ENCODE measurements around the gene DDX31.
A peak's percentile ranks its signal among the peaks of the same experiment; 100 is the strongest.
"Not testable (repeated sequence)": the region's sequence is repeated elsewhere in the genome, so short reads cannot be mapped to it uniquely, and the experiment has no call there.

DDX31 gene

DNA sequence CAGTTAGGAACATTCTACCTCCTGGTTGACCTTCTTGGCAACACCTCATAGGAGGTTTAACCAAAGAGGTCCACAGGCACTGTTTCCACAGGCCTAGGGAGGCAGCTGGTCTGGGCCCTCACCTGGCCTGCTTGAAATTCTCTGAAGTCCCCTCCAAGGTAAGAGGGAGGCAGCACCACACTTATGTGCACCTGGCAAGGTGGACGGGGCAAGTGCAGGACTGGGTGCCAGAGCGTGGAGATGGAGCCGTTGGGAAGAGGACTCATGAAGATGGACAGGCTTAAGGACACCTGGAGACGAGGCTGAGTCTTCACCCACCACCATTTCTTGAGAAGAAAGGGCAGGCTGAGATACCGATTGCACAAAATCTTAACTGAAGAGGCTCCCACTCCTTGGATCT is 94.0 kb downstream of the DDX31 start:
- no peak for DNase-seq

DNA sequence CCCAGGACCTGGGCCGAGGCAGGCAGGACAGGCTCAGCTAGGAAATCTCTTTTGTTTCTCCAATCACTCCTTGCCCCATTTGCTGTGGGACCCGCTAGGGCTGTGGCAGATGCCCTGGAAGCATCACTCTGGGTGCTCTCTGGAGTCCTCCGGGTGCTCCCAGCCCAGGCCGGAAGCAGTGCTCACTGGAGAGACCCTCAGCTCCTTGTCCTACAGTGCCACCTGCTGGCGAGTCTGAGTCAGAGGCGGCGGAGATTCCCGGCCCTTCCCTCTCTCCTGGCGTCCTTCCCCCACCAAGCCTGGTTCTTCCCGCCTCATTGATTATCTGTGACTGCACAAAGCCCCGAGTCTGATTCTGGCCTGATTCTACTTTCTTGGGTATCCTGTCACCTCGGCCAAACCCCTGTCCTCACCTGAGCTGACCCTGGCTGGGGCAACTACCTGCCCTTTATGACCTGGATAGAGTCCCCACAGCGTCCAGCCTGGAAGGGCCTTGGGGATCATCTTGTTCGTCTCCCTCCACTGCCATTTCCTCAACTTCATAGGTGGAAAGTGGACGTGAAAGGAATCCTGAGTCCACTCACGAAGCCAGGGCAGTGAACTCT is 94.7 kb downstream of the DDX31 start:
- DNase-seq = peak in 1 of 2 donors; percentile 3

DNA sequence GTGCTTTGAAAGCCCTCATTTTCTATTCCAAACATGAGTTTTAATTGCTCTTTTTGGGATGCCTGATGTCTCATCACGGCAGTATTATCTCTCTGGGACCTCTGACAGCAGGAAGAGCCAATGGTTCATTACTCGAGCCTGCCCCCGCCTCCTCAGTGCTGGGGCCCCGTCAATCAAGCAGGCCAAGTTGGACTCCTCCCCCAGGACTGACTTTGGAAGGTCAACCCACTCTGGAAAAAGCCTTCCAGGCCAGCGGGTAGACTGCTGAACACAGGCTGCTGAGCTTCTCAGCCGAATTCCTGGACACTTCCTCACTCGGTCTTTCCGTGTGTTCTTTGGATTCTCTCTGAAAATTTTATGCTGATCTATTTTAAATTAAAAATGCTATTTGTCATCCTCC is 96.9 kb downstream of the DDX31 start:
- DNase-seq = no peak

DNA sequence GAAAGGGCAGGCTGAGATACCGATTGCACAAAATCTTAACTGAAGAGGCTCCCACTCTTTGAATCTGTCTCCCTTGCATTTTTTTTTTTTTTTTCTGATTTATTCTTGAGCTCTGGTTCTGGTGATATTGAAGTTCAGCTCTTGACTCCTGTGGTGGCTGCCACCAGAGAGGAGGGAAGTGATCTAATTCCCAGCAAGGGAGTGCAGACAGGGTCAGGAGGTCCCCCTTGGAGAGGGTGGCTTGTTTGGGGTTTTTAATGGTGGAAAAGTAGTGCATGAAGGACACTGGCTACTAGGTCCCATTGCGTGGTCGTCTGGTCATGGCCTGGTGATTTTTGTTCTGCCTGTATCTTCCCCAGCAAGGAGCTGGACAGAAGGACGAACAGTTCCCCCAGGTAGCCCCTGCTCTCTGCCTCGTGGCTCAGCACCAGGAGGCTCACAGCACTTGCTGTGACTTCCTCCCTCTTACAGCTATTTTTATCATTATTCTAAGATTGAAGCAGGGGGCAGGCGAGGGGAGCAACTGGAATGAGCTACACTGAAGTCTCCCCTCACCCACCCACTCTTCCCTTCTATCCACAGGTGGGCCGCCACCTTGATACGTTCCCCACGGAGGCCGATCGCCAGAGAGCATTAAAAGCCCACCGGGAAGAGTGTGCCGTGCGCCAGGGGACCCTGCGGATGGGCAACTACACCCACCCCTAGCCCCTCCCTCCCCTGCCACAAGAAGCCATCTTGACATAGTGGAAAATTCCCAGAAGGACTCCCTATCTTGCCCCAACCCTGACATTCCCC is 97.8 kb downstream of the DDX31 start:
- no peak for DNase-seq

DNA sequence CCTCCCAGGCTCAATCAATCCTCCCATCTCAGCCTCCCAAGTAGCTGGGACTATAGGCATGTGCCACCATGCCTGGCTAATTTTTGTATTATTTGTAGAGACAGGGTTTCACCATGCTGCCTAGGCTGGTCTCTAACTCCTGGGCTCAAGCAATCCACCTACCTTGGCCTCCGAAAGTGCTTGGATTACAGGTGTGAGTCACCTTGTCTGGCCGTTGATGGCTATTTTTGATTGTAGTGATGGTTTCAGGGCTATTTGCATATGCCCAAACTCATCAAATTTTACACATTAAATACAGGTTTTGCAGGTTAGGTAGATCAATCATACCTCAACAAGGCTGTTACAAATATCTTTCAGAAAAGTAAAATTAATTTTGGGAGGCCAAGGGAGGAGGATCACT is 101.0 kb downstream of the DDX31 start:
- DNase-seq = not testable (repeated sequence)

DNA sequence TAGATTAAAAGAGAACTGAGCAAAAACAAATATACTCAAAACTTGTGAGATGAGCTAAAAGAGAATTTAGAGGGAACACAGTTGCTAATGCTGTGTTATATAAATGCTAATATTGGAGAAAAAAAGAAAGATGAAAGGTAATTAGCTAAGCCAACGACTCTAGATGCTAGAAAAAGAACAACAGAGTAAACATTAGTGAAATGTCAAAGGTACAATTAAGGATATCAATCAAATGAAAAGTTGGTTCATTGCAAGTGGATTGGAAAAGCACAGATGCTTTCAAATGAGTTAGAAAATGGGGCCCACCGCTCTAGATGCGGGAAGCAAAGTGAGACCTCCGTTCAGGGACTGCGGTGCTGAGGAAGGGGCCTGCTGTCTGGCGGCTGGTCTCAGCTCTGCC is 105.3 kb downstream of the DDX31 start:
- no peak for DNase-seq

DNA sequence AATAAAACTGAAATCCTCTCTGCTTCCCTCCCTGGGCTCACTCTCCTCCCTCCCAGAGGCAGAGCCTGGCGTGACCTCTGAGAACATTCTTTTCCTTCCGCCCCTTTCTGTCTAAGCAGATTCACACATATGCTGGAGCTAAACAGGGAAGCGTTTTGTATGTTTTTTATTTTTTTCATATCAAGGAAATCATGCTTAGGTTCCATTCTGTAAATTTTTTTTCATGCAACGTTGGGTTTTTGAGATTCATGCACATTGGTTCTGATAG is 107.5 kb downstream of the DDX31 start:
- DNase-seq = no peak

DNA sequence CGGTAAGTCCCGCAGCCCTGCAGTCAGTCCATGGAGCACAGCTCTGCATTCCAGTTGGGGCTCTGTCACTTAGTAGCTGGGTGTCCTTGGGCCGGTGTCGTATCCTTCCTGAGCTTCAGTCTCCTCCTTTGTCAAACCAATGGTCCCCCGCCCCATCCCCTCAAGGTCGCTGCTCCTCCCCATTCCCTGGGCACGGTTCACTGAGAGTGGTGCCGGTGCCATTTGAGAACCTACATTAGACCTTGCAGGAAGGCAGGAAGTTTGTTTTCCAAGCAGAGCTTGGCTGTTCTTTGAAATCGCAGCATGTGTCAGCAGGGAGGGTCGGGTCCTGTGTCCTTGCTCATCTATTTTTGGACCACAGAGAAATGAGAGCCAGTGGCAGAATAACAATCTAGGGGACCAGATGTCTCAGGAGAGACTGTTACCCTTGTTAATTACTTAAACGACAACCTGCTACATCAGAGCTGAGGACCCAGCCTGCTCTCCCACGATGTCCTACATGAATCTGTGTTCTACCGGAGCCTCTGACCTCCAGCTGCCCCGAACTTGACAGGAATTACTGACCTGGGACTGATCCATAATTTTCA is 109.1 kb downstream of the DDX31 start:
- no peak for DNase-seq

DNA sequence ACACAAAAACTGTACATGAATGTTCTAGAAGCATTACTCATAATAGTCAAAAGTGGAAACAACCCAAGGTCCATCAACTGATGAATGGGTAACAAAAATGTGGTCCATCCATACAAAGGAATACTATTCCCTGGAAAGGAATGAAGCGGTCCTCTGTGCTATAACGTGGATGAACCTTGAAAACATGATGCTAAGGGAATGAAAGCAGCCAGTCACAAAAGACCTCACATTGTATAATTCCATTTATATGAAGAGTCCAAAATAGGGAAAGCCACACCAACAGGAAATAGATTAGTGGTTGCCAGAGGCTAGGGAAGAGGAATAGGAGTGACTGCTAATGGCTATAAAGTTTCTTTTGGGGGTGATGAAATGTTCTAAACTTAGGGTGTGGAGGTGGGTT is 110.1 kb downstream of the DDX31 start:
- DNase-seq = no peak

DNA sequence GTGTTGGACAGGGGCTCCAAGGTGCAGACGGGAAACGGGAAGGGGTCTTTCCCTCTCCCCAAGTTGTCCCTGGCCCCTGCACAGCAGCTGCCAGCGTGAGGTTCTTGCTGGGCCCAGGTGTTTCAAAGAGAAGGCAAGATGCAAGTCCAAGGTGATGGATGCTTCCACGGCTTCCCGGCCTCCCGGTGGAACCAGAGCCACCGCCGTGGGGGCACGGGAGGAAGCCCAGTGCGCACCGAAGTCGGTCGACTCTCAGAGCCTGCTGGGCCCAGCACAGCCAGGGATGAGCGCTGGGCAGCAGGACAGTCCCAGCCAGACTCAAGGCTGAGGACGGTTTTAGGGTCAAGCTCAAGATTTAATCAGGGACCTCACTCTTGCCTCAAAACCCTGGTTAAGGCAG is 112.6 kb downstream of the DDX31 start:
- no peak for DNase-seq

DNA sequence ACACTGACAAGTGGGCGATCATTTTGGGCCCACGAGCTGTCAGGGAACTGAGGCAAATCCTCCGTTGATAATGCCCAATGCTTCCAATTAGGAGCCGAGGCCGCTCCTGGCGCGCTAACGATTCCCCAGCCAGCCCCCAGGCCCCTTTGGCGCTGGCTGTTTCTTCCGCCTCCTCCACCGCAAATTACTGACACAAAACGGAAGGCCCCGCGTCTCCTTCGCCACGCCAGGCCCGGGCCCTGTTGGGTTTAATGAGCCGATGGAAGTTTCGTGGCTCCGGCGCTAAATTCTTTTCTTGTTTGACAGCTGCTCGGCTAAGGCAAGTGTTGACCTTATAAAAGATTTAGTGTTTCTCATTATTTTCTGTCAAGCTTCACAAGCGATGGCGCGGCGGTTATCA is 113.1 kb downstream of the DDX31 start:
- DNase-seq = no peak

DNA sequence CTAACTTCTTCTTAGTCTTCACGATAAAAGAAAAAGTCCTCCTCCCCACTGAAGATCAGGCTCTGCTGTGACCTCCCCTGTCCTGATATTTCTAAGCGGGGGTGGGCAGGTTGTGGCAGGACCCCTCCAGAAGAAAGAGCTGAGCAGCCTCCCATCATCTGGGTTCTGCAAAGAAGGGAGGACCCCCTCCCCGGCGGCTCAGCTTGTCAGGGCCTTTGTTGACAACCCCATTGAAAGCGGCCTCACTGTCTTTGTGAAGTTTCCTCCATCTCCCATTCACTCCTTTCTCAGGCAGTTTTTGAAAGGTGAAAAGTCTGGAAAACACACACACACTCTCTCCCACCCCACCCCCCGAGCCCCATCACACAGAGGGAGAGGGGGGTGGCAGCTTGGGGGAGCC is 113.5 kb downstream of the DDX31 start:
- DNase-seq = no peak

DNA sequence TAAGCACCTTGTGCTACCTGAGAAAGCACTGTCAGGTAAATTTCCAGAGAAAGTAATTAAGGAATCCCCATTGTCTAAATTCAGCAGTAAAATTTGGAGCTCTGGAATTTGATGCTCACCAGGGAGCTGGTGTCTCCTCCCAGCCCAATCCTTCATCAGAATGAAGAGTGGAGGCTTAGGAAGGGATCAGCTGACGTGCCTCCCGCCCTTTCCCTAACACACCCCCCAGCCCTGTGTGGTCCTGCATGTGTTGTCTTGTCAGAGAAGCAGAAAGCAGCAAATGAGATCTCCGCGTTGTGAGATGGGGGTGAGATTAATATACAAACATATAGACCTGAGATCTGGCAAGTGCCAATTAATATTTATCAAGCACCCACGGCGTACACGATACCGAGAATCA is 114.3 kb downstream of the DDX31 start:
- DNase-seq = no peak

DNA sequence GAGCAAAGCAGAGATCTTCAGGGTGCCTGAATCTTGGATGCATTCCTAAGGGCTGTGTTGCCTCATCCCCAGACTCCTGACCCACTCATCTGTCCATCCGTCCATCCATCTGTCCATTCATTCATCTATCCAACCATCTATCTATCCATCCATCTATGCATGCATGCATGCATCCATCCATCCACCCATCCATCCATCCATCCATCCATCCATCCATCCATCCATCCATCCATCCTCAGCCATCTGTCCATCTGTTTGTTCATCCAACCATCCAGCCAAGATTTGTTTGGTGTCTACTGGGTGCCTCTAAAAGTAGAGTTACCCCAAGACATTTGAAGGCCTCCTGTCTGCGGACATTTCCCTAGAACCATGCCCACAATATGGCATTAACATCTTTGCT is 115.0 kb downstream of the DDX31 start:
- DNase-seq = no peak

DNA sequence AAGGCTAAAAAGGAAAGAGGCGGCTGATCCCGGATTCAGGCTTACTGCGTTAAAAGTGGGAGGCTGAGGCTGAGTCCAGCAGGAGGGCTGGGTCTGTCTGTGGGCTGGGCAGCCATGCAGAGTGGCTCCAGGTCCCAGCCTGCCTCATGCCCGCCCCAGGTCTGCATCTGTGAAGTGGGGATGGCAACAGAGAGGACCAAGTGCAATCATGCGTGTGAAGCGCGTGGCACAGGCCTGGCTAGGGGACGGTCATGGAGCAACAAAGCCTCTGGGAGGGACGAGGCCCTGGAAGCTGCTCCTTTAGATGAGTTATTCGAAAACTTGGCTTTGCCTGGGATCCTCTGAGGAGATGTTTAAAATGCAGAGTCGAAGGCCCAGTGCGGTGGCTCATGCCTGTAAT is 117.7 kb downstream of the DDX31 start:
- DNase-seq = no peak

DNA sequence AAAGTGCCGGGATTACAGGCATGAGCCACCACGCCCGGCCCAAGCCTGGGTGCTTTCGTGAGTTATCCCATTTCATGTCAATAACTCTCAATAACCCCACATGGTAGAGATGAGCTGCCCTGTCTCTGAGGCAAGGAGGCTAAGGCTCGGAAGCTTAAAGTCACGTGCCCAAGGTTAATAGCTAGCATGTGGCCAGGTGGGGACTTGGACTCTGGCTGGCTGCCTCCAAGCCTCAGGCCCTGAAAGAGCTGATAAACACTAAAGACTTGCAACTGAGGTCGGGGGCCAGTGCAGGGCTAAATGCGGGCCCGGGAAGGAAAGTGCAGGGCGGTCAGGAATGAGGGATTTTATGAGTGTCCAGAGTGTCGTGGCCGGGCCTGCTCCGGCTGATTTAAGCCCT is 118.2 kb downstream of the DDX31 start:
- DNase-seq = no peak

DNA sequence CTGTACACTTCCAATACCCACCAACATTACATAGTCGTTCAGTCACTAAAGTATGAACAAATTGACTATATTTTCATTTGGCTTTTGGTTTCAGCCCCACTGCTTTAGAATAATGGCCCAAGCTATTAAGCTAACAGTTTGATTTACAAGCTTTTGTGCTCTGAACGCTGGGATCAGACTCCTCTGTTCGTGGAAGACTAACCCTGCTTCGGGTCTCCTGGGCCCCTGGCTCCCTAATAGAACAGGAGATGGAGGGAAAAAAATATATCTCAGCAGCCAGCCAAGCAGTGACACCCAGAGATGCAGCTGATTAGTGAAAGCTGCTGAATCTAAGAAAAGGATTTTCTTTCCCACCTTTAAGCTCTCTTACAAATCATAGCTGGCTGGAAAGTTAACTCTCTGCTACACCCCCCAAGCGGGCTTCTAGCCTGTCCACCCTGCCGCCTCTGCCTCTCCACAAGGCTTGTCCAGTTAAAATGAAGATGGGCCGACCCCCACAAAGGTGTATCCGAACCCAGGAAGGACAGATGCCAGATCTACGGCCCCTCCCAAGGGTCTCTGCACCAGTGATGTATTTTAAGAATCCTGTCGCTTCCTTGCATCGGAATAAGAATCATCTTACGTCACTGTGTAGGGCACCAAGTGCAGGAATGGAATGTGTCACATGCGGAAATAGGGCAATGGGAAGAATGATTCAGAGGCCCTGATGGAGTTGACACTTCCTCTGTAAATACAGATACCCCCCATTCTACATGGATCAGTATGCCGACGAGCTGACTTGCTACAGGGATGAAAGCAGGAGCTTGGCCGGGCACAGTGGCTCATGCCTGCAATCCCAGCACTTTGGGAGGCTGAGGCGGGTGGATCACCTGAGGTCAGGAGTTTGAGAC is 120.8 kb downstream of the DDX31 start:
- no peak for DNase-seq

DNA sequence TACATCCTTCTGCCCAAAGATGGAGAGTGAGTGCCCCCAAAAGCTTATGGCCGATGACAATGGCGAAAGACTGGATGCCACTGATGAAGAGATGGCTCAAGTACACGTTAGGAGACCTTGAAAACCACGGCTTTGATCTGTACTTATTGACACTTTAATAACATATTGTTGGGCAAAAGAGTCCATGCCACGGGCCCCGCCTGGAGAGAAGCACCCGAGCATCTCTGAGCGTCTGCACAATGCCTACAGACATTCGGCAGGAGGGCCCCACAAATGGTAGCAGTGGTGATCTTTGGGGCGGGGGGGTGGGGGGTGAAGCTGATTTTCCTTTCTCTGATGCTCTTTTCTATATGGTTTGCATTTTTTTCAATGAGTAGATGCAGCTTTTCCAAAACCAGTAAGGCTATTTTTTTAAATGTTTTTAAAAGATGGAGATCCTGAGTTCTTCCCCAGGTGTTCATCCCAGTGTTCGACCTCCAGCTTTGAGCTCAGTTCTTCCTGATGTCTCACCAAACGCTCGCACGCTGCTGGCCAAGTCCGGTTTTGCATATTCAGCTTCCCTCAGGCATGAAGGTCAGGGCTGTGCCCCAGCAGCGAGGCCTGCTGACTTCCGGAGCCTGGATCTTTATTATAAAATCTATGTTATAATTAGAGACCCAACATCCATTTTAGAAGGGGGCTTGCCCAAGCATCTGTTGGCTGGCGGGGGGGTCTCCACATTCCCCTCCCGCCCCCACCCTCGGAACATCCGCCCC is 121.6 kb downstream of the DDX31 start:
- DNase-seq = no peak

DNA sequence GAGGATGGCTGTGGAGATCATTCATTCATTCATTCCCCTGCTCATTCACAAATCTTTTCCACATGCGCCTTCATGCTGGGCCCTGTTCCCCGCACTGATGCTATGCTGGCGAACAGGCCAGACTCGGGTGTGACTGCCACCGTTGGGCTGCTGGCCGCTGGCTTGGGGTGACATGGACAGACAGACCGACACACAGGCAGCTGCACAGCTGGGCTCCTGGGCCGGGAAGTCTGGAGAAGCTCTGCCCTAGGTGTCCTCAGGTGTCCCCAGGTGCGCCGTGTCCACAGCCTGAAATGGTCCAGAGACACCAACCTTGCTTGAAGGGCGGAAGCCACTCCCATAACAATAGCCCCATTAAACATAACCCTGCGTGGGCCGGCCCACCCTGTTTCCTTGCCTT is 122.3 kb downstream of the DDX31 start:
- no peak for DNase-seq

DNA sequence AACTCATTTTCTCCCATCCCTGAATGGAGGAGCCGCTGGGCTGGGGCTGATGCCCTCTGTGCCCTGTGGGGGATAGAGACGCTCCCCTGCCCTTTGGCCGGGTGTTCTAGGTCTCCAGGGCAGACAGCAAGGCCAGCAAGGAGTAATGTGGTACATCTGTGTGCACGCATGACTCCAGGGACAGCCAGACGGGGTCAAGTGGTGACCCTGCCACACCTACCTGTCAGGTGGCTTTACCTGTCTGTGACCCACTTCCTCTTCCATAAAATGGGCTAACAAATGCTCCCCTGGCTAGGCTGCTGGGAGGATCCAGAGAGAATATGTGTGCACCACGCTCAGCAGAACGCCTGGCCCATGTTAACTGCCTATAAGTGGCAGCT is 122.7 kb downstream of the DDX31 start:
- DNase-seq = no peak

DNA sequence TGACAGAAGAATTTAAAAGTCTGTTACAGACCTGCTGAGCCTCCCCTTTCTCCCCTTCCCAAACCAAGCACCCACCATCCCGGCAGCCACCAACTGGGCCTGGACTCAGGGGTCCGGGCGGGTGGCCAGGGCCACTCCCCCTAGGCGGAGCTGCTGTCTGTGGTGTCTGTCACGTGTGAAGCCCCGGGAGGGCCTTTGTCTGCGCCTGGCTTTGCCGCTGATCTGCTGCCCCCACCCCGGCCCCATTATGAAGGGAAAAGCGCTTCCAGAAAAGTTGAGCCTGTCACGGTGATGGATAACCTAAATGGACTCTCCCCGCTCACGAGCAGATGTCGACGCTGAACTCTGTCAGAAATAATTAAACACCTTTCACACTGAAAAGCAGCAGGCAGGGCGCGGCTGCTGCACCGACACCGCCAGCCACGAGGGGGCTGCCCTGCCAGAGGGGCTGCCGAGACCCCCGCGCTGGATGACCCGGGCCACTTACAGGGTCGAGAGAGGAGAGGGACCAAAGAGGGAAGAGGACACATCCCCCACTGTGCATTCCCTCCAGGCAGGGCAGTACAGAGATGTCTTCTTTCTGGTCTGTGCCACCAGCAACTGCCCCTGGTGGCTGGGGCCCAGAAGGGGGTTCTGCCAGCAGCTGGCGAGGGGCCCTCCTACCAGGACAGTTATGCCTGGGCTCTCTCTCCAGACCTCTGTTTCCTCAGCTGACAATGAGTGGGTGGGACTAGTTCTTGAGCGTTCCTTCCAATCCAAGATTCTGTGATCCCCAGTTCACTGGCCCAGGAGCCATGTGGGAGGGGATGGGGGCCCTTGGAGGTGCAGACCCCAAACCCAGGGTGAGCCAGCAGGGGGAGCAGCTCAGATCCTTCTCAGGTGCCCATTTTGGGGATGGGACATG is 123.4 kb downstream of the DDX31 start:
- no peak for DNase-seq

DNA sequence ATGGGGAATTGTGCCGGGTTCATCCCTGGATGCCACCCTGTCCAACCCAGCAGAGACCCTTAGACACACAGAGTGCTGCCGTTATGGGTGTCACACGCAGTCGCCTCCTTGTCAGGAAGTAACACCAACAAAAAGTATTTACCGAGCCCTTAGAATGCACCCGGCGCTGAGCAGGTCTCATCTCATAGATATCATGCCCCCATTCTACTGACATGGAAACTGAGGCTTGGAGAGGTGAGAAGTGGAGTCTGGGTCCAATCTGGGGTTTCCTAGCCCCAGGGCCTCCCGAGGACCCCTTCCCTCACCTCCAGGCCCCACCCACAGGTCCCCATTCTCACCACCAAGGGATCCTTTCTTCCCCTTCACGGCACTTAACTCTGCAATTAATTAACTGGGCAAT is 124.2 kb downstream of the DDX31 start:
- no peak for DNase-seq
